ENCODE data around the gene VTI1A.

Gene VTI1A

GRCh38 chr10:112826018-112826697 lies 379.1 kb downstream of the VTI1A start:
- no peak for TF ChIP-seq CTCF (IDR thresholded peaks at IDR 0.05)

GRCh38 chr10:112827086-112827485 lies 380.1 kb downstream of the VTI1A start:
- no peak for TF ChIP-seq CTCF (IDR thresholded peaks at IDR 0.05)

- TF ChIP-seq CTCF (IDR thresholded peaks at IDR 0.05) = no peak
Observed at GRCh38 chr10:112827951-112828350, 380.9 kb downstream of the VTI1A start.

GRCh38 chr10:112831859-112832258 lies 384.8 kb downstream of the VTI1A start:
- TF ChIP-seq CTCF (IDR thresholded peaks at IDR 0.05) = no peak

- no peak for TF ChIP-seq CTCF (IDR thresholded peaks at IDR 0.05)
Observed at GRCh38 chr10:112832361-112832878, 385.4 kb downstream of the VTI1A start.

GRCh38 chr10:112832959-112833358 lies 385.9 kb downstream of the VTI1A start:
- no peak for TF ChIP-seq CTCF (IDR thresholded peaks at IDR 0.05)

GRCh38 chr10:112834751-112835181 lies 387.8 kb downstream of the VTI1A start:
- TF ChIP-seq CTCF (IDR thresholded peaks at IDR 0.05) = no peak
